ENCODE measurements around the gene PLET1.
A peak's percentile ranks its signal among the peaks of the same experiment; 100 is the strongest.

Gene PLET1

GRCh38 chr11:112235750-112236390 is 24.8 kb downstream of the PLET1 start:
- DNase-seq: no peak

- no peak for DNase-seq
These were observed 28.7 kb downstream of the PLET1 start for GRCh38 chr11:112231952-112232351.

- DNase-seq: no peak
These were observed 30.8 kb downstream of the PLET1 start for GRCh38 chr11:112229746-112230433.

- no peak for DNase-seq
These were observed 31.5 kb downstream of the PLET1 start for GRCh38 chr11:112229159-112229558.

- no peak for DNase-seq
These were observed 32.0 kb downstream of the PLET1 start for GRCh38 chr11:112228706-112229105.

- no peak for DNase-seq
These were observed 33.2 kb downstream of the PLET1 start for GRCh38 chr11:112227471-112227870.

- peak; percentile 10 for DNase-seq
These were observed 33.7 kb downstream of the PLET1 start for GRCh38 chr11:112226831-112227401.

GRCh38 chr11:112226062-112226830 is 34.4 kb downstream of the PLET1 start, which contains the start of gene PTS:
Gene PTS, plus strand, starts transcription at chr11:112226428. Its CDS starts 16 bp downstream, at chr11:112226444.
- DNase-seq: peak; percentile 94

- no peak for DNase-seq
These were observed 35.0 kb downstream of the PLET1 start for GRCh38 chr11:112225753-112226061.

- no peak for DNase-seq
These were observed 36.7 kb downstream of the PLET1 start for GRCh38 chr11:112223754-112224532.

GRCh38 chr11:112223121-112223520 is 37.5 kb downstream of the PLET1 start:
- peak; percentile 17 for DNase-seq

- no peak for DNase-seq
These were observed 38.4 kb downstream of the PLET1 start for GRCh38 chr11:112222303-112222702.

- DNase-seq: no peak
These were observed 39.3 kb downstream of the PLET1 start for GRCh38 chr11:112221274-112221835.

- peak; percentile 80 for DNase-seq
These were observed 41.0 kb downstream of the PLET1 start for GRCh38 chr11:112219476-112220232.

GRCh38 chr11:112216561-112217105 is 44.0 kb downstream of the PLET1 start:
- DNase-seq: no peak

GRCh38 chr11:112215621-112216020 is 45.0 kb downstream of the PLET1 start:
- DNase-seq: no peak

- DNase-seq: no peak
These were observed 46.9 kb downstream of the PLET1 start for GRCh38 chr11:112213753-112214152.

- no peak for DNase-seq
These were observed 48.0 kb downstream of the PLET1 start for GRCh38 chr11:112212710-112213109.

GRCh38 chr11:112212290-112212689 is 48.4 kb downstream of the PLET1 start:
- no peak for DNase-seq

GRCh38 chr11:112211536-112211935 is 49.1 kb downstream of the PLET1 start:
- DNase-seq: peak; percentile 43

GRCh38 chr11:112210890-112211289 is 49.8 kb downstream of the PLET1 start:
- DNase-seq: peak; percentile 28
